Lower leg skin (tissue), 4 donors: ENCODE results near the gene PADI4. TPM values are rescaled to one million over a fixed set of nuclear protein-coding genes. Genes with fewer than 3 reads are reported as not detected.

Experiments
- DNase-seq, 2 donors: peaks; one replicate each; pipeline ENCODE4 v3.0.0-alpha.2; 2019; ENCODE audit warnings: low spot score in 2 of 2
- H3K4me3 ChIP-seq: fragments of 200-600 bp; sonication (generic); 2 replicates; pipeline ENCODE4 v1.5.1; 2017; ENCODE audit warnings: mild to moderate bottlenecking, low read depth; ENCODE audit not compliant: poor library complexity, severe bottlenecking
- CTCF ChIP-seq, 3 donors: fragments of 450-650 bp; IDR thresholded peaks; one replicate each; pipeline ENCODE4 v1.5.1; 2016; ENCODE audit warnings: antibody characterized with exemption in 3 of 3, mild to moderate bottlenecking in 3 of 3, moderate library complexity in 2 of 3
- POLR2A ChIP-seq, 2 donors: fragments of 450-650 bp; IDR thresholded peaks; one replicate each; pipeline ENCODE4 v1.6.1; 2016 to 2017; ENCODE audit warnings: antibody characterized with exemption in 2 of 2, mild to moderate bottlenecking in 1 of 2, moderate library complexity in 1 of 2
- WGBS, 2 donors: methylation state at CpG; one replicate each; pipeline ENCODE4 v1.1.5; 2018; 5-methylcytosine and 5-hydroxymethylcytosine counted together
- intact Hi-C: fragments of 100-400 bp; cut with DNase I; formaldehyde crosslinking; loops from one replicate; pipeline ENCODE4 v1.15.0; 2023; ENCODE audit warnings: low total_unique reads
- total RNA-seq, 4 donors: library from RNA; depleted of rRNA; stranded (reverse); fragments of >200 nt; gene quantifications; one replicate each; pipeline ENCODE4 v1.1.0, GENCODE V29; 2016

Gene PADI4
- total RNA-seq, 4 donors from 2014 or later: 0.51 TPM; not detected in 3

- intact Hi-C loops: no loop called here
- DNase-seq: no peak
- TF ChIP-seq POLR2A (IDR thresholded peaks at IDR 0.05) (no peak), CTCF (IDR thresholded peaks at IDR 0.05) (no peak)
- no peak overlapping the region for H3K4me3 ChIP-seq
- 91 to 93% methylated on average over 10 of the region's 10 CpGs for WGBS, 2 donors
Observed at GRCh38 chr1:17375651-17376050, 67.7 kb downstream of the PADI4 start.

GRCh38 chr1:17377325-17377953 lies 69.4 kb downstream of the PADI4 start:
- WGBS, 2 donors: 13 to 14% methylated on average over 16 of the region's 16 CpGs
- DNase-seq: no peak
- TF ChIP-seq POLR2A (IDR thresholded peaks at IDR 0.05) (no peak), CTCF (IDR thresholded peaks at IDR 0.05) (no peak)
- intact Hi-C loops: no loop called here
- no peak overlapping the region for H3K4me3 ChIP-seq

GRCh38 chr1:17381161-17381560 lies 73.2 kb downstream of the PADI4 start:
- intact Hi-C loops: no loop called here
- WGBS, 2 donors: 46 to 88% methylated on average over 2 of the region's 2 CpGs

GRCh38 chr1:17392199-17392740 lies 84.3 kb downstream of the PADI4 start:
- TF ChIP-seq POLR2A (IDR thresholded peaks at IDR 0.05) (no peak), CTCF (IDR thresholded peaks at IDR 0.05) (no peak)
- DNase-seq: no peak
- WGBS, 2 donors: 53 to 63% methylated on average over 9 to 10 of the region's 10 CpGs
- intact Hi-C loops: no loop called here
- no peak overlapping the region for H3K4me3 ChIP-seq

More at GRCh38 chr1:17381161-17381560, 73.2 kb downstream of the PADI4 start:
- no peak for TF ChIP-seq POLR2A (IDR thresholded peaks at IDR 0.05)
- TF ChIP-seq CTCF (IDR thresholded peaks at IDR 0.05): no peak
- H3K4me3 ChIP-seq: no peak overlapping the region
- DNase-seq: no peak

GRCh38 chr1:17393230-17393629 lies 85.2 kb downstream of the PADI4 start:
- DNase-seq: no peak
- WGBS, 2 donors: 62 to 63% methylated on average over 8 of the region's 8 CpGs
- intact Hi-C loops: no loop called here
- no peak overlapping the region for H3K4me3 ChIP-seq
- no peak for TF ChIP-seq POLR2A (IDR thresholded peaks at IDR 0.05)
- TF ChIP-seq CTCF (IDR thresholded peaks at IDR 0.05): no peak
